Placental epithelial cell (primary cell): Measurements from ENCODE around the gene ATG4D. TPM values are rescaled to one million over a fixed set of nuclear protein-coding genes. Genes with fewer than 3 reads are reported as not detected.

Experiments
- small RNA-seq: library from RNA; depleted of rRNA; stranded (forward); fragments of <200 nt; gene quantifications from one replicate; pipeline ENCODE3, GENCODE V24; 2012
- total RNA-seq: library from RNA; depleted of rRNA; stranded (reverse); fragments of >200 nt; gene quantifications from 2 replicates; pipeline ENCODE4 v1.2.3, GENCODE V29; 2012

The ATG4D gene
- total RNA-seq = 17.7 and 20.9 TPM in 2 replicates

GRCh38 chr19:10543420-10544241 lies at the start of gene ATG4D:
Gene ATG4D (plus strand): TSS chr19:10543904. CDS start chr19:10544091, 187 bp downstream.

GRCh38 chr19:10503002-10503789 lies 40.5 kb upstream of the ATG4D start, which contains the start of gene KEAP1:
Gene KEAP1 (minus strand): TSS chr19:10503356. CDS start chr19:10500033, 3,323 bp downstream.

GRCh38 chr19:10517361-10517759 lies 26.3 kb upstream of the ATG4D start, which contains the start of gene S1PR5:
Gene S1PR5 (minus strand): TSS chr19:10517447. CDS start chr19:10515011, 2,436 bp downstream.

GRCh38 chr19:10565567-10566407 lies 22.1 kb downstream of the ATG4D start, which contains the start of gene KRI1:
Gene KRI1 (minus strand): TSS chr19:10566010. CDS start chr19:10565999, 11 bp downstream.

GRCh38 chr19:10568826-10569651 lies 25.3 kb downstream of the ATG4D start, which contains the start of gene CDKN2D:
Gene CDKN2D (minus strand): TSS chr19:10568979. CDS start chr19:10568653, 326 bp downstream.

GRCh38 chr19:10587022-10587838 lies 43.5 kb downstream of the ATG4D start, which contains the start of gene AP1M2:
Gene AP1M2 (minus strand): TSS chr19:10587312. CDS start chr19:10587231, 81 bp downstream.

Small RNAs within 50 kb of the gene (small RNA-seq; reads per million reads assigned to genes)
- gene MIR1238 = not detected
- gene RNU7-140P = not detected

Other genes with a start within 250 kb of the ATG4D start
- 0.39 and 0.87 TPM in 2 replicates for gene ZGLP1, start 234.1 kb upstream of the ATG4D start, total RNA-seq
- gene FDX2, start 227.9 kb upstream of the ATG4D start, total RNA-seq = 10.6 and 20.5 TPM in 2 replicates
- 9.8 and 19.5 TPM in 2 replicates for gene RAVER1, start 210.4 kb upstream of the ATG4D start, total RNA-seq
- gene ICAM3, start 204.3 kb upstream of the ATG4D start, total RNA-seq = 5.7 and 5.9 TPM in 2 replicates
- gene TYK2, start 163.3 kb upstream of the ATG4D start, total RNA-seq = 81.2 and 86.0 TPM in 2 replicates
- 98.9 and 126 TPM in 2 replicates for gene CDC37, start 140.4 kb upstream of the ATG4D start, total RNA-seq
- 0.87 and 1.6 TPM in 2 replicates for gene PDE4A, start 123.4 kb upstream of the ATG4D start, total RNA-seq
- gene KEAP1, start 40.5 kb upstream of the ATG4D start, total RNA-seq = 52.8 and 56.9 TPM in 2 replicates
- 0.39 TPM in 1 of 2 replicates, not detected in the other for gene S1PR5, start 26.5 kb upstream of the ATG4D start, total RNA-seq
- 5.5 and 5.7 TPM in 2 replicates for gene KRI1, start 22.1 kb downstream of the ATG4D start, total RNA-seq
- gene CDKN2D, start 25.1 kb downstream of the ATG4D start, total RNA-seq = 0.76 and 2.4 TPM in 2 replicates
- 113 and 144 TPM in 2 replicates for gene AP1M2, start 43.4 kb downstream of the ATG4D start, total RNA-seq
- 188 and 341 TPM in 2 replicates for gene SLC44A2, start 81.6 kb downstream of the ATG4D start, total RNA-seq
- gene ILF3, start 110.4 kb downstream of the ATG4D start, total RNA-seq = 92.7 and 115 TPM in 2 replicates
- gene QTRT1, start 157.5 kb downstream of the ATG4D start, total RNA-seq = 22.1 and 23.2 TPM in 2 replicates
- 154 and 156 TPM in 2 replicates for gene DNM2, start 174.2 kb downstream of the ATG4D start, total RNA-seq